HEK293 (cell line): ENCODE results near the gene CFAP299.

Source experiments
- CTCF ChIA-PET: fragments of 350-600 bp; formaldehyde crosslinking; extraction: SDS; loops from one replicate; lab custom pipeline; 2021; ENCODE audit warnings: antibody characterized with exemption; lab: Yijun Ruan, JAX
- POLR2A ChIA-PET: fragments of 300-600 bp; formaldehyde crosslinking; extraction: SDS; loops from one replicate; lab custom pipeline; 2020; ENCODE audit warnings: antibody characterized with exemption, inconsistent platforms; lab: Yijun Ruan, JAX
- H3K27ac ChIP-seq: fragments of 200-500 bp; sonication (Bioruptor generic); 2 replicates; pipeline ENCODE4 v1.5.1; 2014; ENCODE audit warnings: low read depth, low read length, control low read depth, inconsistent platforms; ENCODE audit errors: extremely low read depth
- H3K36me3 ChIP-seq, 2 experiments: fragments of 200-500 bp in 1 of 2; sonication (Bioruptor generic) in 1 of 2; 1 replicate in 1 of 2; 2 replicates in 1 of 2; pipeline ENCODE4 v1.5.1; 2014 to 2017; ENCODE audit warnings: inconsistent platforms in 2 of 2, low read length in 2 of 2; ENCODE audit not compliant: control insufficient read depth in 2 of 2, insufficient read depth in 1 of 2
- H3K4me1 ChIP-seq: fragments of 200-500 bp; sonication (Bioruptor generic); 2 replicates; pipeline ENCODE4 v1.5.1; 2014; ENCODE audit warnings: mild to moderate bottlenecking, low read length, inconsistent platforms; ENCODE audit not compliant: control insufficient read depth, insufficient read depth
- H3K4me3 ChIP-seq: 2 replicates; pipeline ENCODE4 v1.5.1; 2011; ENCODE audit warnings: low read depth, mild to moderate bottlenecking, control low read depth, low read length, moderate library complexity
- H3K9me3 ChIP-seq: fragments of 200-500 bp; sonication (Bioruptor generic); 2 replicates; pipeline ENCODE4 v1.5.1; 2014; ENCODE audit warnings: low read depth, low read length, inconsistent platforms; ENCODE audit not compliant: control insufficient read depth, insufficient read depth
- AEBP2 ChIP-seq: fragments of 450-650 bp; formaldehyde crosslinking; IDR thresholded peaks from 2 replicates; pipeline ENCODE4 v1.5.1; 2016; ENCODE audit warnings: missing biosample characterization, missing genetic modification characterization, borderline replicate concordance
- GLIS2 ChIP-seq: fragments of 450-650 bp; formaldehyde crosslinking; IDR thresholded peaks from 2 replicates; pipeline ENCODE4 v1.5.1; 2016; ENCODE audit warnings: missing biosample characterization, missing genetic modification characterization
- INSM2 ChIP-seq: fragments of 450-650 bp; formaldehyde crosslinking; IDR thresholded peaks from 2 replicates; pipeline ENCODE4 v1.5.1; 2016; ENCODE audit warnings: missing biosample characterization, missing genetic modification characterization
- TRIM28 ChIP-seq: IDR thresholded peaks from 2 replicates; pipeline ENCODE4 v1.6.1; 2011; ENCODE audit warnings: low read length, control low read depth, borderline replicate concordance
- YY2 ChIP-seq: fragments of 450-650 bp; formaldehyde crosslinking; IDR thresholded peaks from 2 replicates; pipeline ENCODE4 v1.5.1; 2016; ENCODE audit warnings: missing biosample characterization, missing genetic modification characterization
- ZBTB10 ChIP-seq: fragments of 450-650 bp; formaldehyde crosslinking; IDR thresholded peaks from 2 replicates; pipeline ENCODE4 v1.5.1; 2016; ENCODE audit warnings: missing biosample characterization, missing genetic modification characterization
- ZBTB26 ChIP-seq: fragments of 450-650 bp; formaldehyde crosslinking; optimal IDR thresholded peaks from 2 replicates; pipeline ENCODE3; 2016; ENCODE audit warnings: missing biosample characterization, mild to moderate bottlenecking, missing genetic modification characterization
- ZBTB6 ChIP-seq: fragments of 450-650 bp; formaldehyde crosslinking; IDR thresholded peaks from 2 replicates; pipeline ENCODE4 v1.5.1; 2017; ENCODE audit warnings: missing biosample characterization, missing genetic modification characterization
- ZFP41 ChIP-seq: fragments of 450-650 bp; formaldehyde crosslinking; IDR thresholded peaks from 2 replicates; pipeline ENCODE4 v1.5.1; 2016; ENCODE audit warnings: missing biosample characterization, missing genetic modification characterization, borderline replicate concordance
- ZNF174 ChIP-seq: fragments of 450-650 bp; formaldehyde crosslinking; IDR thresholded peaks from 2 replicates; pipeline ENCODE4 v1.5.0; 2017; ENCODE audit warnings: missing biosample characterization, mild to moderate bottlenecking, missing genetic modification characterization
- ZNF223 ChIP-seq: fragments of 450-650 bp; formaldehyde crosslinking; IDR thresholded peaks from 2 replicates; pipeline ENCODE4 v1.5.1; 2016; ENCODE audit warnings: missing biosample characterization, missing genetic modification characterization
- ZNF449 ChIP-seq: fragments of 450-650 bp; formaldehyde crosslinking; IDR thresholded peaks from 2 replicates; pipeline ENCODE4 v1.5.1; 2017; ENCODE audit warnings: missing biosample characterization, mild to moderate bottlenecking, missing genetic modification characterization, moderate library complexity
- ZNF473 ChIP-seq: fragments of 450-650 bp; formaldehyde crosslinking; IDR thresholded peaks from 2 replicates; pipeline ENCODE4 v1.5.1; 2017; ENCODE audit warnings: missing biosample characterization, missing genetic modification characterization
- ZNF530 ChIP-seq: fragments of 450-650 bp; formaldehyde crosslinking; IDR thresholded peaks from 2 replicates; pipeline ENCODE4 v1.5.1; 2016; ENCODE audit warnings: low read depth, missing biosample characterization, missing genetic modification characterization
- ZNF561 ChIP-seq: fragments of 450-650 bp; IDR thresholded peaks from 2 replicates; pipeline ENCODE4 v1.5.1; 2018; ENCODE audit warnings: missing biosample characterization, missing genetic modification characterization, borderline replicate concordance
- ZNF692 ChIP-seq: fragments of 450-650 bp; formaldehyde crosslinking; IDR thresholded peaks from 2 replicates; pipeline ENCODE4 v1.5.1; 2016; ENCODE audit warnings: missing biosample characterization, missing genetic modification characterization
- ZNF701 ChIP-seq: fragments of 450-650 bp; formaldehyde crosslinking; IDR thresholded peaks from 2 replicates; pipeline ENCODE4 v1.5.1; 2016; ENCODE audit warnings: missing biosample characterization, missing genetic modification characterization
- ZSCAN4 ChIP-seq: fragments of 450-650 bp; formaldehyde crosslinking; IDR thresholded peaks from 2 replicates; pipeline ENCODE4 v1.5.1; 2017; ENCODE audit warnings: missing biosample characterization, missing genetic modification characterization

CFAP299 gene

GRCh38 chr4:80614319-80614718, 278.8 kb downstream of the CFAP299 start (continued):
- TF ChIP-seq ZNF561 = no peak
- no peak for TF ChIP-seq ZNF530 (tag by site-specific recombination)
- TF ChIP-seq ZFP41 (tag by site-specific recombination) = no peak
- TF ChIP-seq ZNF223 (tag by site-specific recombination) = no peak
- no peak for TF ChIP-seq ZNF701 (tag by site-specific recombination)
- TF ChIP-seq ZBTB10 (tag by site-specific recombination) = no peak

GRCh38 chr4:80615099-80615498, 279.6 kb downstream of the CFAP299 start:
- TF ChIP-seq TRIM28 (no peak), ZNF692 (no peak), AEBP2 (tag by site-specific recombination) (no peak), ZSCAN4 (tag by site-specific recombination) (no peak), ZBTB26 (tag by site-specific recombination) (no peak), ZNF449 (tag by site-specific recombination) (no peak), INSM2 (no peak), ZNF174 (tag by site-specific recombination) (no peak), ZNF473 (tag by site-specific recombination) (no peak), GLIS2 (tag by site-specific recombination) (no peak), ZBTB6 (no peak), YY2 (tag by site-specific recombination) (no peak)
- Histone ChIP-seq H3K4me1 (no peaks in the 10 kb centered on the region), H3K36me3 (no peaks in the 10 kb centered on the region), H3K9me3 (no peaks in the 10 kb centered on the region), H3K4me3 (no peak overlapping the region), H3K27ac (no peak overlapping the region)
- POLR2A ChIA-PET = no interaction called here
- CTCF ChIA-PET = interaction anchor here (0.7 to 1.4 kb wide), 2 partner anchors 129 to 425 kb away, joined by 3 to 4 read pairs; no protein-coding TSS in a partner anchor
